Brain microvascular endothelial cell (primary cell): ENCODE measurements around the gene CD58.
"Not testable (repeated sequence)": the region's sequence is repeated elsewhere in the genome, so short reads cannot be mapped to it uniquely, and the experiment has no call there.

Experiments
- DNase-seq: peaks from one replicate; pipeline ENCODE4 v3.0.0-alpha.2; 2020
- H3K27ac ChIP-seq: fragments of 250-450 bp; sonication (Bioruptor Pico); 2 replicates; pipeline ENCODE4 v1.5.1; 2020; ENCODE audit warnings: mild to moderate bottlenecking, moderate library complexity
- H3K27me3 ChIP-seq: fragments of 250-450 bp; sonication (Bioruptor Pico); replicated peaks from 2 replicates; pipeline ENCODE4 v1.5.1; 2020; ENCODE audit warnings: mild to moderate bottlenecking
- H3K36me3 ChIP-seq: fragments of 250-450 bp; sonication (Bioruptor Pico); replicated peaks from 2 replicates; pipeline ENCODE4 v1.5.1; 2020; ENCODE audit warnings: mild to moderate bottlenecking
- H3K4me3 ChIP-seq: 2 replicates; pipeline ENCODE4 v1.5.1; 2011; ENCODE audit warnings: low read depth, mild to moderate bottlenecking, control low read depth, low read length, moderate library complexity
- in situ Hi-C: cut with HindIII; loops from 2 replicates; pipeline ENCODE4 v1.10.0; 2017; ENCODE audit warnings: low sequenced_read_pairs, low pct_ligation_motif_present
- TF ChIP-seq, protein P1 (sequence below): IDR thresholded peaks from 2 replicates; pipeline ENCODE4 v1.5.1; 2011; ENCODE audit warnings: low read depth, mild to moderate bottlenecking, moderate library complexity, low read length, control low read depth, inconsistent platforms; ENCODE audit errors: missing control alignments

Gene CD58

DNA sequence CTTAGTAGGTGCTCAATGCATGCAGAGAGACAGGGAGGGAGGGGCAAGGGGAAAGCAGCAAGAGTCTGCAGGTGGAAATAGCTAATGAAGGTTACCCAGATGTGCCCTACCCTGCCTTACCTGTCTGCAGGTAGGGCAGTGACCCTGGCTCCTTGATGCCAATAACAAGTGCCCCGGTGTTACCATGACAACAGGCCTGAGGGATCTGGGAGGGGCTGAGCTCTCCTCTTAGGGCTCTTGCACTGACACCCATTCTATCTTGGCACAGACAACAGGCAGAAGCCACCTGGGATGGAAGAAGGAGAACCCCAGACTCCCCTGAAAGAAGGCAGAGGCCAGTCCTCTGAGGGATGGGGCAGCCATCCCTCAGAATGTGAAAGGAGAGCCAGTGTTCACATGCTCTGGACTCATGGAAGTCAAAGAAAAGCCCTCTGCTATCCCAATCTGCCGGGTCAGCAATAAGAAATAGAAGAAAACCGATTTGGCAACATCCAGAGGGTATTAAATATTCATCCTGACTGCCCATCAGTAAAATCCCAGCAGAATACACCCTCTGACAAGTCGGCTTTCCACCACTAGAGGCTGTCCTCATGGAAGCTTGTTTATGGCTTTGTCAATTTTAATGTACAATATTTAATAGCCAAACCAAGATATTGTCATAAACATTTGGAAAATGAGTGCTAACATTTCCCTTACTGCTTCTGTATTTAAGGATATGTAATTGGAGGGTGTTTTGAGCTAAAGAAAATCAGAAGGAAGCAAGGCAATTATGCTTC, 24.4 kb upstream of the CD58 start:
- H3K4me3 ChIP-seq, H3K36me3 ChIP-seq, H3K27me3 ChIP-seq, in situ Hi-C loops, H3K27ac ChIP-seq: not testable (repeated sequence)
- TF ChIP-seq, protein P1, sequence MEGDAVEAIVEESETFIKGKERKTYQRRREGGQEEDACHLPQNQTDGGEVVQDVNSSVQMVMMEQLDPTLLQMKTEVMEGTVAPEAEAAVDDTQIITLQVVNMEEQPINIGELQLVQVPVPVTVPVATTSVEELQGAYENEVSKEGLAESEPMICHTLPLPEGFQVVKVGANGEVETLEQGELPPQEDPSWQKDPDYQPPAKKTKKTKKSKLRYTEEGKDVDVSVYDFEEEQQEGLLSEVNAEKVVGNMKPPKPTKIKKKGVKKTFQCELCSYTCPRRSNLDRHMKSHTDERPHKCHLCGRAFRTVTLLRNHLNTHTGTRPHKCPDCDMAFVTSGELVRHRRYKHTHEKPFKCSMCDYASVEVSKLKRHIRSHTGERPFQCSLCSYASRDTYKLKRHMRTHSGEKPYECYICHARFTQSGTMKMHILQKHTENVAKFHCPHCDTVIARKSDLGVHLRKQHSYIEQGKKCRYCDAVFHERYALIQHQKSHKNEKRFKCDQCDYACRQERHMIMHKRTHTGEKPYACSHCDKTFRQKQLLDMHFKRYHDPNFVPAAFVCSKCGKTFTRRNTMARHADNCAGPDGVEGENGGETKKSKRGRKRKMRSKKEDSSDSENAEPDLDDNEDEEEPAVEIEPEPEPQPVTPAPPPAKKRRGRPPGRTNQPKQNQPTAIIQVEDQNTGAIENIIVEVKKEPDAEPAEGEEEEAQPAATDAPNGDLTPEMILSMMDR, result peak; percentile 70
- DNase-seq, result peak; percentile 24

DNA sequence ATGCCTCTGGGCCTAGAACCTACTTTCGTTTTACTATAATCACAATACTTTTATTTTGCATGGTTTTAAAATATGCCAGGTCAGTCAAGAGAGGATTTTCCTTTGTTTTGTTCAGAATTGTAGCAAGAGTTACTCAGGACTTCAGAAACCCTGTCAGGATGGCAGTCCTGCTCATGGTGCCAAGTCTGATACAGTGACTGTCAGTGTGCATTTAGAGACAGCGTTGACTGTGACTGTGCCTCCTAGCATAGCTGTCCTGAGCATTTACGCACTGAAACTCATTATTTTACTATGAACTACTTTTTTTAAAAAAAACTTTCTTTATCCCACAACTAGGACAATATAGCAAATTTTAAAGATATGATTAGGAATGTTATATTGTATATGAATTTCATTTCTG, 23.2 kb upstream of the CD58 start:
- in situ Hi-C loops, H3K27me3 ChIP-seq, DNase-seq, H3K27ac ChIP-seq, H3K36me3 ChIP-seq, H3K4me3 ChIP-seq: not testable (repeated sequence)

DNA sequence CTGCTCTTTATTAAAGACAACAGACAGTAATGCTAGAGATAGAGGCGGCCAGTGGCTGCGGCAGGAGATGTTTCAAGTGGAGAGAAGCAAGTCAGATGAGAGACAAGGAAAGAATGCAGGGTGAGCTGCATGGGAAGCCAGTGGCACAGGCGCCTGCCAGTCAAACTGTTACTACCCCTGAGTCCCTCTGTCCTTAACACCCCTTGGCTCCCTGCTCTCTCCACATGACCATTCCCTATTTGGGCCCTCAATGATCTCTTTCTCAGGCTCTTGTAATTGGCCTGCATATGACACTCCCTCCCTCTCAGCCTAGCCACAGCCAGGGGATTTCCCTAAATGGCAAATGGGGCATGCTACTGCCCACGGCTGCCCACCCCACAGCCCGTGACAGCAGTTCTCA, 22.6 kb upstream of the CD58 start:
- in situ Hi-C loops, H3K36me3 ChIP-seq, H3K27me3 ChIP-seq, H3K27ac ChIP-seq, H3K4me3 ChIP-seq, DNase-seq: not testable (repeated sequence)

DNA sequence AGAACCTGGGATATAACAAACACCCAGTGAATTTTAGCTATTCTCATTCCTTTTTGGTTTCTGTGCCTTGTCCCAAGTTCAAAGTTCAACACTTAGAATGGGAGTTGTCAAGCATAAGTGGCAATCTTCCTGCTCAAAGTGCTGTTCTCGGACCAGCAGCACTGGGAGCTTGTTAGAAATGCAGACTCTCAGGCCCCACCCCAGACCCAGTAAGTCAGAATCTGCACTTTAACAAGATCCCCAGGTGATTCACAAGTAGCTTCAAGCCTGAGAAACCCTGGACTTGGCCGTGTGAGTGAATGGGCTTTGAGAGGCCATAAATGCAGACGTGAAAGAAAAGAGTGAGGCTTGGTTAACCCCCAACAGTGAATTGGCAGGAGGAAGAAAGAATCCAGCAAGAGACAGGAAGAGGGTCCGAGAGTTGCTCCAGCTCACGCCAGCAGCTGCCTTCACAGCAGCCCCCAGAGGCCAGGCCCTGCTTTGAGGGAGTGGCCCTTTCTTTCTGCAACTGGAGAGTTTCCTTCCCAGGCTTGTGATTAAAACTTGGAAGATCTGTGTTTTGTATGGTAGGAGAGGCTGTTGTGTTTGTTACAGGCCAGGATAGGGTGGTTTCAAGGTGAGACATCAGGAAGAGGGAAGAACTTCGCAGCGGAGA, 21.3 kb upstream of the CD58 start:
- H3K27me3 ChIP-seq, H3K36me3 ChIP-seq, H3K4me3 ChIP-seq, in situ Hi-C loops, H3K27ac ChIP-seq, DNase-seq: not testable (repeated sequence)

DNA sequence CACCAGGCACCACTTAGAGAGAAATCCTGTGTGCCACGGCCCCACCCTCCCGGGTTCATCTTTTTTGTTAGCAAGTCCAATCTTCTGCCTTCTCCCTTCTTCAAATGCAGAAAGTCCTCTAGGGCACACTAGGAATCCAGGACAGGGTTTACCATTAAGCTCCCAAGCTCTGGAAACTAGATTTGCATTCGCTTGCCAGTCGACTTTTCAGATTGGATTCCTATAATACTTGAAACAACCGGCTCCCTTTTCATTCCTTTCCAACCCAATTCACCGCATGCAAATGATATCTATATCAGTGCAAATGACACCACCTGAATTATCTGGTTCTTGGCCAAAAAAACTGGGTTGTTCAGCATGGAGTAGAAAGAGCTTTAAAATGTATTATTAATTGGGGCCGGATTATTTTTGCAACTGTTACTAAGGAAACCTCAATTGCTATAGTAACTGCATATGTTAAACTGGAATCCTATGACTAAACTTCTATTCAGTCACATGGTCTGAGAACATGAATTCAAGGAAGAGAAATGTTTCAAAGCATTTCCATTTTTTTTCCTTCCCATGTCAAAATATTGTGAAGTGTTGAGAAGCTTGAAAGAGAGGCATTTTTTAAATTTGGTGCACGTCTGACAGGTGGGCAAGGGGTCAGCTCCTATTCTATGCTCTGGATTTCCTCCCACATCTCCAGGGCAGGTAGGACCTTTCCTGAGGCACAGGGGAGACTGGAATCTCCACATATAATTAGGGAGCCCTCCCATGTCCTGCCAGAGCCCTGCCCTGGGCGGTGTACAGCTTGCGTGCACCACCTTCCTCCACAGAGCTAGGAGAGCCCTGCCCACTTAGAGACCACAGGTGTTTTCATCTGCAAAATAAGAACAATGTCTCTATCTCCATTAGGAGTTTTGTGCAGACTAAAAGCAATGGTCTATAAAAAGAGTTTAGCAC, 20.5 kb upstream of the CD58 start:
- DNase-seq, H3K27ac ChIP-seq, H3K36me3 ChIP-seq, in situ Hi-C loops, H3K4me3 ChIP-seq, H3K27me3 ChIP-seq: not testable (repeated sequence)

DNA sequence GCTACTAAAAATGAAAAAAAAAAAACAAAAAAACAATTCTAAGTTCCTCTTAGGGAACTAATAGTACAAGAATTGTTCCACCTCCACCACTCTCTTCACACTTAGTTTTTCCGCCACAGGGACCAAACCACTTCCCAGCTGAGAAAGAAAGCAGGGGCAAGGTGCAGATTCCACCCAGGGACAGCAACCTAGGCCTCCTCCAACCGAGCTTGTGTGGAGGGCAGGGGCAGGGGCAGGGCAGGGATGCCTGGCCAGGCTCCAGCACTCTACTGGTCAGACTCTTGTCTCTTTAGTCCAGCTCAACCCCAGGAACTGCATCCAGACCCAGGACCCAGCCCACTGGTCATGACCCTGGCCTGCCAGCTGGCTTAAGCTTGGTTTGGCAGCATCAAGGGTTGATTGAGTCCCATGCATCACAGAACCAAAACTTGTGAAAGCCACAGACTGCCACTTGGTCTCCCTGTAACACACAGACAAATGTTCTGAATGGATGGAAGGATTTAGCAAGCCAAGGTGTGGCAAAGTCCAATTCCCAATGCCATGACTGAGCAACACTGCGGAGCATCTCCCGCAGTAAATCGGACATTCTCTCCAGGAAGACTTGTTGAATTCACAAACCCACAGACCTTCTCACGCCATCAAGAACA, 19.7 kb upstream of the CD58 start:
- H3K4me3 ChIP-seq, H3K27ac ChIP-seq, H3K27me3 ChIP-seq, H3K36me3 ChIP-seq, DNase-seq, in situ Hi-C loops: not testable (repeated sequence)

DNA sequence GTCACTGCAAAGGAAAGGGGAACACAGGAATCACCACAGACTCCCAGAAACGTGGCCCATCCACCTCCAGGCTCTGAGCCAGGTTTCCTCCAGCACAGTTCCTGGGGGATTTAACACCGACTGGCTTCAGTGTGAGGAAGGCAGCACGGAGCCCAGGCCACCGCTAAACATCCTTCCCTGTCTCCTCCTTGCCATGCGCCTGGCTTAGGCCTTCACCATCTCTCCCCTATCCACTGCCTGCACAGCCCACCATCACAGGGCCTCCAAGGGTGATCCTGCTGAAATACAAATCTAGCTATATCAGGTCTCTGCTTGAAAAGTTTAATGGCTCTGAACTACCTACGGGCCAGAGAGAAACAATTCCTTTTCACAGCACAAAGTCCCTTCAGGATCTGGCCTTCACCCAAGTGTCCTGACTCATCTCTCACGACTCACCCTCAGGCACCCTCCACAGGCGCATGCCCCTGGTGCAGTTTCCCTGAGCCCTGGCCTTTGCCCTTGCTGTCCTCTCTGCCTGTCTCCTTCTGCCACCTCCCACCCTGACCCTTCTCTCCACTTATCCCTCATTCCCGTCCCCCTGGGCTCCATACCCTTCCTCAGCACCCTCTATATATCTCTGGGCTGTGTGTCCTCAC, 18.4 kb upstream of the CD58 start:
- H3K4me3 ChIP-seq, in situ Hi-C loops, H3K36me3 ChIP-seq, H3K27ac ChIP-seq, DNase-seq, H3K27me3 ChIP-seq: not testable (repeated sequence)

DNA sequence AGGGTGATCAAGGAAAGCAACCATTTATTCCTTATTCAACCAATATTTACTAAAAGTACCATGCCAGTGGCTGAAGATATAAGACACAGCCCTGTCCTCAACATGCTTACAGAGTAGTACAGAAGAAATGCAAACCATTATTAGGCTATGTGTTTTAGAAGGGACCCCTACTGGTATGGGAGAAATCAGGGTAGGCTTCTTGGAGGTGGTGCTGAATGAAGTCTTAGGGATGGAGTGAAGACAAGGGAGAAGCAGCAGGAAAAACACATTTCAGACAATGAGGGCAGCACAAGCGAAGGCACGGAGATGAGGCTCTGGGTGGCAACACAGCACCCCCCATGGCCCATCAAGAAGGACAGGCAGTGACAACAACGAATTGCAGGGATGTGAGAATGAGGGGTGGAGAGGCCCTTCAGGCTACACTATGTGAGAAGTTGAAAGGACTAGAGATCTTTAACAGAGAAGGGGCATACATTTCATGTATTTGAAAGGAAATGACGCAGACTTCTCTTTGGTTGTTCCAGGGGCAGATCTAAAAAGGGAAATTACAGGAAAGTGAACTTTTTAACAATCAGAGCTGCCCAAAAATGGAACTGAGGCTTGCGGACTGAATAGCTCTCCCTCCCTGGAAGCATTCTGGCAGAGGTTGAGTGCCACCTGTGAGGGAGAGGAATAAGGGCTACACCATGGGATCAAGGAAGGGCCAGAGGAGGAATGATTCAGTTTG, 16.8 kb upstream of the CD58 start:
- Histone ChIP-seq H3K27me3 (no peaks in the 10 kb centered on the region), H3K36me3 (no peaks in the 10 kb centered on the region), H3K27ac (no peak overlapping the region), H3K4me3 (no peak overlapping the region)
- TF ChIP-seq, protein P1, result no peak
- no peak for DNase-seq
- in situ Hi-C loops, result no loop called here
